Skeletal muscle tissue (tissue), 4 donors: ENCODE results near the gene OSBPL1A. TPM values are rescaled to one million over a fixed set of nuclear protein-coding genes. Genes with fewer than 3 reads are reported as not detected.
"Not testable (repeated sequence)": the region's sequence is repeated elsewhere in the genome, so short reads cannot be mapped to it uniquely, and the experiment has no call there.

Source experiments
- H3K27ac ChIP-seq: one replicate; pipeline ENCODE4 v1.7.0; 2013; ENCODE audit warnings: mild to moderate bottlenecking, low read depth, low read length, inconsistent platforms
- H3K27me3 ChIP-seq, 3 donors: one replicate each; pipeline ENCODE4 v1.7.0; 2013; ENCODE audit warnings: low read length in 3 of 3; ENCODE audit not compliant: control insufficient read depth in 3 of 3, insufficient read depth in 3 of 3
- H3K36me3 ChIP-seq, 3 donors: one replicate each; pipeline ENCODE4 v1.7.0; 2013; ENCODE audit warnings: low read length in 3 of 3; ENCODE audit not compliant: control insufficient read depth in 3 of 3, insufficient read depth in 3 of 3
- H3K4me1 ChIP-seq, 3 donors: one replicate each; pipeline ENCODE4 v1.7.0; 2013; ENCODE audit warnings: low read length in 3 of 3, mild to moderate bottlenecking in 3 of 3; ENCODE audit not compliant: control insufficient read depth in 3 of 3, insufficient read depth in 3 of 3
- H3K4me3 ChIP-seq, 3 donors: one replicate each; pipeline ENCODE4 v1.7.0; 2013; ENCODE audit warnings: low read length in 3 of 3
- H3K9ac ChIP-seq, 3 donors: one replicate each; pipeline ENCODE4 v1.7.0; 2013; ENCODE audit warnings: low read length in 3 of 3, mild to moderate bottlenecking in 3 of 3, moderate library complexity in 2 of 3, low read depth in 1 of 3
- H3K9me3 ChIP-seq, 3 donors: one replicate each; pipeline ENCODE4 v1.7.0; 2013; ENCODE audit warnings: low read length in 3 of 3; ENCODE audit not compliant: control insufficient read depth in 3 of 3
- total RNA-seq: library from RNA; depleted of rRNA; stranded (reverse); fragments of >200 nt; gene quantifications from one replicate; pipeline ENCODE4 v1.2.3, GENCODE V29; 2014
- donor health status: Osteomylitis.

OSBPL1A gene
- total RNA-seq, 1 donor from 2014 or later = 33.9 TPM

DNA sequence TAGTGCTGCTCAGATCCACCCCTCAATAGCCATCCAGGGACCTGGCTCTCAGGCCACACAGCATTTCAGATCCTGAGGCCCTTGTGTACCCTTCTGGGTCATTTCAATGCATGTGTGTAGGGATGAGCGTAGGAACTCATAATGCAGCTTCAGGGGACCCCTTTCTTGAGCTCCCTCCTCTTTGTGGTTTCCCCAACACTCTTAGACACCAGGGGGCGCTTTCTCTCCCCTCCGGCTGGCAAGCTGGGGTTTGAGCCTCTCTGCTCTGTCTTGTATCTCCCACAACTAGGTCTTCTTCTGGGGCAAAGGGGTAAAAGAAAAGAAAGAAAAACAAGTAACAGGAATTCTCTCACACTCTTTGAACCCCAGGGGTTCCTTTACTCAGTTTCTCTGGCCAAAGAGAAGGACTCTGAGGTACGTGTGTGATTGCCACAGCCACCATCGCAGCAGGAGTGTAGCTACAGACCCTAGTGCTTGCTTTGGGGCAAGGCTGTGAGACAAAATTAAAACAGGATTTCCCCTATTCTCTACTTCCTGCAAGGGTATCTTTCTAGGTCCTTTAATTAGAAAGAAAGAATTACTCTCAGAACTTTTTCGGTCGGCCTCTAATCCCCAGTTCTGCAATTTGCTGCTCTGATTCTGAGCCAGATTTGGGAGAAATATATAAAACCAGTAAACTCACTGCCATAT, 220.8 kb downstream of the OSBPL1A start:
- Histone ChIP-seq H3K9ac (no peak overlapping the region), H3K27me3 (no peaks in the 10 kb centered on the region), H3K27ac (no peak overlapping the region), H3K4me1 (no peaks in the 10 kb centered on the region), H3K4me3 (no peak overlapping the region), H3K9me3 (no peaks in the 10 kb centered on the region), H3K36me3 (peaks cover 3 to 19% (median 4%) of the 10 kb centered on the region in 3 donors)

DNA sequence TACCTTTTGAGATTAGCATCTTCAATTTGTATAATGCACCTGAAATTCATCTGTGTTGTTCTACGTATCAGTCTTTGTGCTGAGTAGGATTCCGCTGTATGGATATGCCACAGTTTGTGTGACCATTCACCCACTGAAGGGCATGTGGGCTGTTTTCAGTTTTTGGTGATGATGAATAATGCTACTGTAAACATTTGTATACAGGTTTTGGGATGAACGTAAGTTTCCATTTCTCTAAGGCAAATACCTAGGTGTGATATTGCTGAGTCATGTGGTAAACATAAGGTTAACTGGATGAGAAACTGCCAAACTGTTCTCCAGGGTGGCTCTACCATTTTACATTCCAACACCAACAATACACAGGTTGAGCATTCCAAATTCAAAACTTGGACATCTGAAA, 223.6 kb downstream of the OSBPL1A start:
- Histone ChIP-seq H3K4me1 (no peaks in the 10 kb centered on the region), H3K27me3 (no peaks in the 10 kb centered on the region), H3K36me3 (peaks cover 15 to 29% (median 16%) of the 10 kb centered on the region in 3 donors), H3K9me3 (no peaks in the 10 kb centered on the region), H3K4me3 (no peak overlapping the region), H3K27ac (no peak overlapping the region), H3K9ac (no peak overlapping the region)

DNA sequence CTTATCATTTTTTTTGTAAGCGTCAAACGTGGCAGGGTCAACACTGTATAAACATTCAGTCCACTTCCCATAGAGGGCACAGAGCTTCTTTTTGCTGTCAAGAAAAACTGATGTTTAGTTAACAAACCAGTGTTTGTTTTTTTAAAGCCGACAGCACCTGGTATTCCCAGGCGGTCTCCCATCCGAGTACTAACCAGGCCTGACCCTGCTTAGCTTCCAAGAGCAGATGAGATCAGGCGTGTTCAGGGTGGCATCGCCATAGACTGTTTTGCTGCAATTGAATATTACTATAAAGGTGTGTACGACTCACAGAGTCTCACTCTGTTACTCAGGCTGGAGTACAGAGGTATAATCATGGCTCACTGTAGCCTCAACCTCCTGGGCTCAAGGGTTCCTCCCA, 227.3 kb downstream of the OSBPL1A start:
- Histone ChIP-seq H3K9ac (no peak overlapping the region), H3K9me3 (no peaks in the 10 kb centered on the region), H3K4me3 (no peak overlapping the region), H3K27ac (no peak overlapping the region), H3K36me3 (peaks cover 27 to 49% (median 41%) of the 10 kb centered on the region in 3 donors), H3K4me1 (no peaks in the 10 kb centered on the region), H3K27me3 (no peaks in the 10 kb centered on the region)

DNA sequence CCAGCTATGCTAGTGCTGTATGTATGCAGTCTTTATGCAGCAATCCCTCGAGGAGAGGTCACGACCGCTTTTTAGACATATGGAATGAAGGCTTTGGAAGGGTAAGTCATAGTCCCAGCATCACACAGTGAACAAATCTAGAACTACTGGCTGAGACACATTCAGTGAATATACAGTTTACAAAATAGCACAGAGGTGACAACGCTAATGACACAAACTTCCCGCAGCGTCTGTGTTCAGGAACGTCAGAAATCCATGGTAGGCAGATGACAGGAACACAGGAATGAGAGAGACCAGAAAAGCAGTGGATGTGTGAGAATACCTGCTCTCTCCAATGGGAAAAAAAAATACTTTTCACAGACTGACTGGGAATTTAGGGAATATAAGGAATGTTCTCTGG, 229.1 kb downstream of the OSBPL1A start:
- no peak overlapping the region for H3K4me3 ChIP-seq
- no peak overlapping the region for H3K9ac ChIP-seq
- H3K9me3 ChIP-seq = no peaks in the 10 kb centered on the region
- H3K4me1 ChIP-seq = no peaks in the 10 kb centered on the region
- no peaks in the 10 kb centered on the region for H3K27me3 ChIP-seq
- no peak overlapping the region for H3K27ac ChIP-seq
- H3K36me3 ChIP-seq = peaks cover 36 to 55% (median 53%) of the 10 kb centered on the region in 3 donors

DNA sequence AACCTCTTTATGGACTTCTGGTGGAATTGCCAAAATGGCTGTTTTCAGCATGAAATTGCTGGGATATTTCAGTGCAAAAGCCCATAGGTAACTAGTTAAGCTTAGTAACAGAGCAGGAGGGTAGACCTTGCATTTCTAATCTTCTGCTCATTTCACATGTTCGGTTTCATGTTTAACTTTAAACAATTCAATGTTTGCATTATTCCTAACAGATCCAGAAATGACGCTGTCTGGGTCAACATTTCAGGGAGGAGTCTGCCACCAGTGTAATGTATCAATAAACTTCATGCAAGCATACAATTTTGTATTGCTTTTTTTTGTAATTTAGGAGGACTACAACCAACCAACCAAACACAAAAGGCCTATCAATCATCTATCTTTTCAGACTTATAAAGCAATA, 236.3 kb downstream of the OSBPL1A start:
- no peak overlapping the region for H3K4me3 ChIP-seq
- H3K4me1 ChIP-seq = no peaks in the 10 kb centered on the region
- peaks cover 30 to 56% (median 45%) of the 10 kb centered on the region in 3 donors for H3K36me3 ChIP-seq
- no peak overlapping the region for H3K27ac ChIP-seq
- H3K9me3 ChIP-seq = no peaks in the 10 kb centered on the region
- no peak overlapping the region for H3K9ac ChIP-seq
- H3K27me3 ChIP-seq = no peaks in the 10 kb centered on the region

DNA sequence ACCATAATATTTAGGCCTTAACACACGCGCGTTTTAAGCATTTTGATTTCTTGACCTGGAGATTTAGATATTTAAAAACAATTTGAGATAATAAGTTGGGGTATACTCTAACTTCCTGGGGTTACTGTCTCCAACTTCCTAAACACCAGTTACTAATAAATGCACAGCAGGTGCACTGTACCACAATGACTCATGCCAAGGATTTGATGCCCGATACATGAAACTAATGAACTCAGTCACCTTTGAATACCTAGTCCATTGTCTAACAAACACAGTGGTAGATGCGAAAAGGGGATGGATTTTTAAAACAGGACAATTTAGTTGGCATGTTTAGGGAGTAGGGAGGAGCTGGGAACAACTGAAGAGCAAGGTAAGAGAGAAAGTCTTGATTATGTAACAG, 237.5 kb downstream of the OSBPL1A start:
- H3K9ac ChIP-seq = no peak overlapping the region
- no peaks in the 10 kb centered on the region for H3K27me3 ChIP-seq
- peaks cover 28 to 55% (median 41%) of the 10 kb centered on the region in 3 donors for H3K36me3 ChIP-seq
- H3K9me3 ChIP-seq = no peaks in the 10 kb centered on the region
- H3K4me3 ChIP-seq = no peak overlapping the region
- H3K27ac ChIP-seq = no peak overlapping the region
- no peaks in the 10 kb centered on the region for H3K4me1 ChIP-seq

DNA sequence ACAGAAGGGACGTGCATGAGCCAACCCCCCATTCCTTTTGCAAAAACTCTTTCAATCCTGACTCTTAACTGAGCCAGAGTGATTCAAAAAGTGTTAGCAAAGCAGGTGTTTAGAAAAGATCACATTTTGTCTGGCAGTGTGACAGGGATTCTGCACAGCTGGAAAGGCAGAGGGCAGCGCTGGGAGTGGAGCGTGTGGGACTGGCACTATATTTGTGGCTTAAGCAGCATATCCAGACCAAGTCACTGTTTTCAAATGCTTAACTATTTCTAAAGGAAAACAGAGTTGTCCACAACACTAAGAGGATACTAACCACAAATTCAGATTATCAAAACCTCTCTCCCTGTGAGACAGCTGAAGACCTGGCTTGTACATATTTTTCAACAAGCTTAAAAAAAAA, 239.8 kb downstream of the OSBPL1A start:
- H3K9ac ChIP-seq = no peak overlapping the region
- H3K4me1 ChIP-seq = no peaks in the 10 kb centered on the region
- no peaks in the 10 kb centered on the region for H3K9me3 ChIP-seq
- H3K27me3 ChIP-seq = no peaks in the 10 kb centered on the region
- H3K4me3 ChIP-seq = no peak overlapping the region
- no peak overlapping the region for H3K27ac ChIP-seq
- peaks cover 15 to 40% (median 29%) of the 10 kb centered on the region in 3 donors for H3K36me3 ChIP-seq

DNA sequence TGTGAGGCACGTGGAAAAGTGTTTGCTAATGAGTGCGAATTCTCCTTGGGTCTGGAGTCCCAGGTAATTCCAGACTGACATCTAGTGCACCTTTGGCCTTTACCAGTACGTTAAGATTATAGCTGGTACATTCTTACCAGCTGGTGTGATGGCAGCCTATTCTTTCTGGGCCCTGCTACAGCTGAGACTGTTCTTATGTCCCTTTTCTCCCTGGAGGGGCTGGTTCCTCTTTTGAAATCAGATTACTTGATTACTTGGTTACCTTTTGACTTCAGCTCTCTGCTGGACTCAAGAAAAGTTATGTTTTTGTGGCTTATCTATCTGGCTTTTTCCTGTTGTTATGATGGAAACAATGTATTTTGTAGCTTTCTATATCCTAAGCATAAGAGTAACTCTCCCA, 244.2 kb downstream of the OSBPL1A start:
- no peaks in the 10 kb centered on the region for H3K27me3 ChIP-seq
- no peak overlapping the region for H3K9ac ChIP-seq
- no peaks in the 10 kb centered on the region for H3K4me1 ChIP-seq
- no peak overlapping the region for H3K27ac ChIP-seq
- H3K36me3 ChIP-seq = peaks cover 9 to 15% (median 15%) of the 10 kb centered on the region in 3 donors
- no peaks in the 10 kb centered on the region for H3K9me3 ChIP-seq
- no peak overlapping the region for H3K4me3 ChIP-seq

DNA sequence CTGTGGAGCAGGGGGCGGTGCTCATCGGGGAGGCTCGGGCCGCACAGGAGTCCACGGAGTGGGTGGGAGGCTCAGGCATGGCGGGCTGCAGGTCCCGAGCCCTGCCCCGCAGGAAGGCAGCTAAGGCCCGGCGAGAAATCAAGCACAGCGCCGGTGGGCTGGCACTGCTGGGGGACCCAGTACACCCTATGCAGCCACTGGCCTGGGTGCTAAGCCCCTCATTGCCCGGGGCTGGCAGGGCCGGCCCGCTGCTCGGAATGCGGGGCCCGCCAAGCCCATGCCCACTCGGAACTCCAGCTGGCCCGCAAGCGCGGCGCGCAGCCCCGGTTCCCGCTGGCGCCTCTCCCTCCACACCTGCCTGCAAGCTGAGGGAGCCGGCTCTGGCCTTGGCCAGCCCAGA, 248.0 kb downstream of the OSBPL1A start:
- H3K9ac ChIP-seq, H3K4me3 ChIP-seq, H3K4me1 ChIP-seq, H3K36me3 ChIP-seq, H3K27me3 ChIP-seq, H3K9me3 ChIP-seq, H3K27ac ChIP-seq: not testable (repeated sequence)

DNA sequence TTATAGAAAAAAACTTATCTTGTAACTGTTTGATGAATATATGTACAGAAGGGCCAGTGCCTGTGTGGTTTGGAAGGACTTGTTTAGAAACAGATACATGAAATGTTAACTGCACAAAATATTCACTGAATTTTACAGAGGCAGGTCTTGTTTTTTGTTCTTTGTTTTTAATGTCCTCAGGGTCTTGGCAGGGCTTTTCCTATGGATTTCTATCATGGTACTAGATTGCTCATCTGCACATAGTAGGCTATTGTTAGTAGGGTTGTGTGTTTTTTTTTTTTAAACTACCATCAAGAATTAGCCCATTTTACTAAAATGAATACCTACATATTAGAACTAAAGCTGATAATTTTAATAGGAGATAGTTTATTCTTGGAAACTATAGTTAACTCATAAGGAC, 255.2 kb downstream of the OSBPL1A start:
- Histone ChIP-seq H3K9me3 (no peaks in the 10 kb centered on the region), H3K36me3 (no peaks in the 10 kb centered on the region), H3K4me1 (peaks cover 0 to 4% (median 0%) of the 10 kb centered on the region in 3 donors), H3K27ac (no peak overlapping the region), H3K27me3 (peaks cover 0 to 6% (median 3%) of the 10 kb centered on the region in 3 donors), H3K4me3 (no peak overlapping the region), H3K9ac (no peak overlapping the region)
